GF-D8 (cell line): Measurements from ENCODE around the gene GABRG3.
"Not testable (repeated sequence)": the region's sequence is repeated elsewhere in the genome, so short reads cannot be mapped to it uniquely, and the experiment has no call there.

Experiments
- DNase-seq: peaks from one replicate; lab custom pipeline; 2025; lab: John Stamatoyannopoulos, UW

The GABRG3 gene

GRCh38 chr15:27339138-27339537 is 368.2 kb downstream of the GABRG3 start:
- no peak for DNase-seq

GRCh38 chr15:27341780-27342343 is 370.9 kb downstream of the GABRG3 start:
- DNase-seq, result no peak

- no peak for DNase-seq
Observed at GRCh38 chr15:27342991-27343390, 372.0 kb downstream of the GABRG3 start.

- DNase-seq, result no peak
Observed at GRCh38 chr15:27352136-27352535, 381.2 kb downstream of the GABRG3 start.

GRCh38 chr15:27353856-27354255 is 382.9 kb downstream of the GABRG3 start:
- DNase-seq, result no peak

- DNase-seq, result no peak
Observed at GRCh38 chr15:27358751-27359434, 387.9 kb downstream of the GABRG3 start.

- no peak for DNase-seq
Observed at GRCh38 chr15:27359586-27359985, 388.6 kb downstream of the GABRG3 start.

- no peak for DNase-seq
Observed at GRCh38 chr15:27360316-27360715, 389.3 kb downstream of the GABRG3 start.

- no peak for DNase-seq
Observed at GRCh38 chr15:27361438-27361837, 390.5 kb downstream of the GABRG3 start.

- DNase-seq, result no peak
Observed at GRCh38 chr15:27365456-27365855, 394.5 kb downstream of the GABRG3 start.

- DNase-seq, result not testable (repeated sequence)
Observed at GRCh38 chr15:27377391-27377790, 406.4 kb downstream of the GABRG3 start.

GRCh38 chr15:27382361-27383025 is 411.5 kb downstream of the GABRG3 start:
- no peak for DNase-seq

- DNase-seq, result no peak
Observed at GRCh38 chr15:27383726-27384125, 412.7 kb downstream of the GABRG3 start.

- DNase-seq, result no peak
Observed at GRCh38 chr15:27392163-27392562, 421.2 kb downstream of the GABRG3 start.

GRCh38 chr15:27396521-27396920 is 425.5 kb downstream of the GABRG3 start:
- no peak for DNase-seq

- DNase-seq, result no peak
Observed at GRCh38 chr15:27396996-27397395, 426.0 kb downstream of the GABRG3 start.

GRCh38 chr15:27398631-27399161 is 427.7 kb downstream of the GABRG3 start:
- no peak for DNase-seq

- no peak for DNase-seq
Observed at GRCh38 chr15:27399241-27399640, 428.3 kb downstream of the GABRG3 start.

- no peak for DNase-seq
Observed at GRCh38 chr15:27401471-27401870, 430.5 kb downstream of the GABRG3 start.

- no peak for DNase-seq
Observed at GRCh38 chr15:27408428-27408827, 437.4 kb downstream of the GABRG3 start.

GRCh38 chr15:27410996-27411605 is 440.1 kb downstream of the GABRG3 start:
- DNase-seq, result no peak

GRCh38 chr15:27412415-27412814 is 441.4 kb downstream of the GABRG3 start:
- no peak for DNase-seq
